Activated CD8-positive, alpha-beta T cell treated with anti-CD3 and anti-CD28 coated beads, Interleukin-2, amount 10 ng/mL, durations not matched to agents 7 days and 5 days (primary cell): ENCODE measurements around the gene ARF1. TPM values are rescaled to one million over a fixed set of nuclear protein-coding genes. Genes with fewer than 3 reads are reported as not detected.

Experiments
- ATAC-seq: fragments of 150-1000 bp; cut with Tn5 transposase; one replicate; pipeline ENCODE4 v1.10.0; 2021; ENCODE audit warnings: moderate library complexity
- CTCF ChIA-PET: fragments of 350-600 bp; sonication (Branson Sonifier 250); formaldehyde crosslinking; loops from one replicate; lab custom pipeline; 2021; ENCODE audit warnings: antibody characterized with exemption; lab: Charles Lee
- POLR2A ChIA-PET: fragments of 350-600 bp; sonication (Branson Sonifier 250); formaldehyde crosslinking; loops from one replicate; lab custom pipeline; 2021; ENCODE audit warnings: antibody characterized with exemption; lab: Charles Lee
- DNase-seq: peaks from one replicate; pipeline ENCODE4 v3.0.0-alpha.2; 2020
- H3K27ac Mint-ChIP-seq: one replicate; pipeline ENCODE4 v1.8.0; 2021; ENCODE audit warnings: mild to moderate bottlenecking, mixed read lengths
- H3K27me3 Mint-ChIP-seq: one replicate; pipeline ENCODE4 v1.8.0; 2021; ENCODE audit warnings: low read depth, mixed read lengths
- H3K36me3 Mint-ChIP-seq: one replicate; pipeline ENCODE4 v1.8.0; 2021; ENCODE audit warnings: low read depth, mixed read lengths
- H3K4me1 Mint-ChIP-seq: one replicate; pipeline ENCODE4 v1.8.0; 2021; ENCODE audit warnings: low read depth, mixed read lengths
- H3K4me3 Mint-ChIP-seq: one replicate; pipeline ENCODE4 v1.8.0; 2021; ENCODE audit warnings: mild to moderate bottlenecking, mixed read lengths
- H3K9me3 Mint-ChIP-seq: one replicate; pipeline ENCODE4 v1.8.0; 2022; ENCODE audit warnings: mixed read lengths; ENCODE audit not compliant: insufficient read depth
- total RNA-seq, 2 experiments: library from RNA; stranded (reverse); gene quantifications; one replicate each; pipeline ENCODE4 v1.2.3, GENCODE V29; 2021

Gene ARF1
- total RNA-seq, 2 experiments from 2014 or later, result 313 to 322 TPM

- DNase-seq (peak; percentile 56), ATAC-seq (peak; percentile 64)
- H3K4me1 Mint-ChIP-seq, result peaks cover 7% of the 10 kb centered on the region
- H3K36me3 Mint-ChIP-seq, result no peaks in the 10 kb centered on the region
- ChIA-PET CTCF (no interaction called here), POLR2A (interaction anchor here (4.1 kb wide), 1 partner anchor 23 kb away, joined by 17 read pairs; the partner anchor contains the start of gene ARF1)
- peaks cover 50% of the 10 kb centered on the region for H3K27me3 Mint-ChIP-seq
- H3K4me3 Mint-ChIP-seq, result no peak overlapping the region
- H3K27ac Mint-ChIP-seq, result no peak overlapping the region
- no peaks in the 10 kb centered on the region for H3K9me3 Mint-ChIP-seq
These were observed 23.4 kb upstream of the ARF1 start for GRCh38 chr1:228058949-228059633.

- H3K9me3 Mint-ChIP-seq, result no peaks in the 10 kb centered on the region
- H3K27me3 Mint-ChIP-seq, result peaks cover 50% of the 10 kb centered on the region
- CTCF ChIA-PET, result no interaction called here
- H3K27ac Mint-ChIP-seq, result no peak overlapping the region
- peak; percentile 70 for ATAC-seq
- POLR2A ChIA-PET, result interaction anchor here (4.1 kb wide), 1 partner anchor 22 kb away, joined by 17 read pairs; the partner anchor contains the start of gene ARF1
- no peaks in the 10 kb centered on the region for H3K36me3 Mint-ChIP-seq
- peak overlapping the region; percentile 55 for H3K4me3 Mint-ChIP-seq
- H3K4me1 Mint-ChIP-seq, result peaks cover 7% of the 10 kb centered on the region
- peak; percentile 73 for DNase-seq
These were observed 22.7 kb upstream of the ARF1 start for GRCh38 chr1:228059634-228060457.

DNA sequence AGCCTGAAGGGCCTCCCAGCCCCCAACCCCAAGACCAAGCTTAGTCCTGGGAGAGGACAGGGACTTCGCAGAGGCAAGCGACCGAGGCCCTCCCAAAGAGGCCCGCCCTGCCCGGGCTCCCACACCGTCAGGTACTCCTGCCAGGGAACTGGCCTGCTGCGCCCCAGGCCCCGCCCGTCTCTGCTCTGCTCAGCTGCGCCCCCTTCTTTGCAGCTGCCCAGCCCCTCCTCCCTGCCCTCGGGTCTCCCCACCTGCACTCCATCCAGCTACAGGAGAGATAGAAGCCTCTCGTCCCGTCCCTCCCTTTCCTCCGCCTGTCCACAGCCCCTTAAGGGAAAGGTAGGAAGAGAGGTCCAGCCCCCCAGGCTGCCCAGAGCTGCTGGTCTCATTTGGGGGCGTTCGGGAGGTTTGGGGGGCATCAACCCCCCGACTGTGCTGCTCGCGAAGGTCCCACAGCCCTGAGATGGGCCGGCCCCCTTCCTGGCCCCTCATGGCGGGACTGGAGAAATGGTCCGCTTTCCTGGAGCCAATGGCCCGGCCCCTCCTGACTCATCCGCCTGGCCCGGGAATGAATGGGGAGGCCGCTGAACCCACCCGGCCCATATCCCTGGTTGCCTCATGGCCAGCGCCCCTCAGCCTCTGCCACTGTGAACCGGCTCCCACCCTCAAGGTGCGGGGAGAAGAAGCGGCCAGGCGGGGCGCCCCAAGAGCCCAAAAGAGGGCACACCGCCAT is 21.9 kb upstream of the ARF1 start:
- POLR2A ChIA-PET, result interaction anchor here (4.1 kb wide), 1 partner anchor 21 kb away, joined by 17 read pairs; the partner anchor contains the start of gene ARF1
- Mint-ChIP-seq H3K9me3 (no peaks in the 10 kb centered on the region), H3K27ac (no peak overlapping the region), H3K4me3 (no peak overlapping the region), H3K4me1 (peaks cover 7% of the 10 kb centered on the region), H3K27me3 (peaks cover 46% of the 10 kb centered on the region), H3K36me3 (no peaks in the 10 kb centered on the region)
- DNase-seq (no peak), ATAC-seq (no peak)
- CTCF ChIA-PET, result no interaction called here

DNA sequence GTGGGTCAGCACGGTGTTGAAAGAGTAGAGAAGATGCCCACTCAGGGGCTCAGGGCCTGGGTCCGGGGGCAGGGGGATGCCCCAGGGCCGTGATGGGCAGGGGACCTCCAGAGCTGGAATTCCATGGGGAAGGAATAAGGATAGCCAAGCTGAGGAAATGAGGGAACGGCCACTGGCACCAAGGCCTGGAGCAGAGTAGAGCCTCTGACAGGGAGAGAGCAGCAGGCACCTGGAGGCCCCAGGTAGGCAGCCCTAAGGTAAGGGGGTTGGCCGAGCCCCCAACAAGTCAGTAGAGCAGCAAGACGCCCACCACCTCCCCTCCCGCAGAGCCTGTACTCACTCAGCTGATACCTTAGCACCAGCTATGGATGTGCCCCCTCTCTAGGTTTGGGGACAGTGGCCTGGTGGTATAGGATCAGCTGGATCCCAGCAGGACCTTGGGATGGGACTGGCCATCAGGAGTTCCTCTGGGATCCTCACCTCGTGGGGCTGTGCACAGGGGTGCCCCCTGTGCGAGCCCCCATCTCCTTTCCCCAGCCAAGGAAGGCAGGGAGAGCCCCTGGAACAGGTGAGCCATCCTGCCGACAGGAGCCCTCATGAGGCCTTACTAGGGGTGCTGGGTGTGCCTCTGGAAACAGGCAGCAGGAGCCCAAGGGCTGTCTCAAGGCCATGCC is 21.0 kb upstream of the ARF1 start:
- Mint-ChIP-seq H3K4me3 (no peak overlapping the region), H3K27ac (no peak overlapping the region), H3K36me3 (no peaks in the 10 kb centered on the region), H3K9me3 (no peaks in the 10 kb centered on the region), H3K4me1 (peaks cover 7% of the 10 kb centered on the region), H3K27me3 (peaks cover 37% of the 10 kb centered on the region)
- ChIA-PET POLR2A (interaction anchor here (4.1 kb wide), 1 partner anchor 20 kb away, joined by 17 read pairs; the partner anchor contains the start of gene ARF1), CTCF (no interaction called here)
- DNase-seq (no peak), ATAC-seq (no peak)

DNA sequence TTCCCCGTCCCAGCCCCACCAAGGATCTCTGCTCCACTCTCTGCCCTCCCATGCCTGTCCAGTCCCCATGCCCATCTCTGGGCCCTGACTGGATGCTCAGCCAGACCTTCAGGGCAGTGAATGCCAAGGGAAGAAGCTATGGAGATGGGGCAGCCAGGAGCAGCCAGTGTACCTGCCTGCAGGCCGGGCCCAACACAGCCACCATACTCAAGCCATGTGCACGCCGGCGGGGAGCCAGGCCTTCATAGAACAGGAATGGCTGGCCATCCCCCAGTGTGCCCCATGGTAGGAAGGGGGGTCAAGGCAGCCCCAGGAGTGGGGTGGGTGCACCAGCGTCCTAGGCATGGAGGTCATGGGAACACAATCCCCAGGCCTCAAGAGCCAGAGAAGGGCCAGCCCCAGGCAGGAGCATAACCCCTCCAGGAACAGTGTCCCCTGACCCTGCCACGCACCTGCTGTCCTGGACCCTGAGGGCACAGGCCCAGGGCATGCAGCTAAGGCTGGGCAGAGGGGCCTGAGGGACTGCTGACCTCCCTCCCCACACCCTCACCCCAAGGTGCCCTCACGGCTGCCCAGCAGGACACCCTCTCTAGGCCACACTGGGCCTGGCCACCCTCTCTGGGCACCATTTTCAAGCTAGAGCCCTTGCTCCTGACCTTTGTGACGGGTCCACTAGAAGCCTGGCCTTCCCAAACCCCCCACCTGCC is 20.3 kb upstream of the ARF1 start:
- Mint-ChIP-seq H3K27me3 (peaks cover 32% of the 10 kb centered on the region), H3K4me1 (peaks cover 7% of the 10 kb centered on the region), H3K27ac (no peak overlapping the region), H3K9me3 (no peaks in the 10 kb centered on the region), H3K36me3 (no peaks in the 10 kb centered on the region), H3K4me3 (no peak overlapping the region)
- CTCF ChIA-PET, result no interaction called here
- no peak for DNase-seq
- POLR2A ChIA-PET, result no interaction called here
- no peak for ATAC-seq

DNA sequence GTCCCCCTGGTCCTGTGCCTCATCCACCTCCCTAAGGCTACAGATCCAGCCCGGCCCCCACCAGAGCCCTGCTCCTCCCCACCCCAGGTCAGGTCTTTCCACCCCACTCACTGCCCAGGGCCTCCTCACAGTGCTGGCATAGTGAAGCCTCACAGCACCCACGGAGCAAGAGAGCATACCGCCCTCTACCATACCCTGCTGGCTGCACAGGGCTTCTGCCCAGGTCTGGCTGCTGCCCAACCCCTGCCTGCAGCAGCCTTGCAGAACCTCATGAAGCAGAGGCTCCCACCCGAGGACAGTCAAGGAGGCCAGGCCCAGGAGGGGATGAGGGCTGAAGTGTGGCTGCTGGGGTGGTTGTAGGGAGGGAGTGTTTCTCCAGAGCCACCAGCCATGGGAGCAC is 19.7 kb upstream of the ARF1 start:
- DNase-seq (no peak), ATAC-seq (no peak)
- ChIA-PET POLR2A (no interaction called here), CTCF (no interaction called here)
- H3K36me3 Mint-ChIP-seq, result no peaks in the 10 kb centered on the region
- H3K27ac Mint-ChIP-seq, result no peak overlapping the region
- H3K4me3 Mint-ChIP-seq, result no peak overlapping the region
- peaks cover 29% of the 10 kb centered on the region for H3K27me3 Mint-ChIP-seq
- no peaks in the 10 kb centered on the region for H3K9me3 Mint-ChIP-seq
- peaks cover 7% of the 10 kb centered on the region for H3K4me1 Mint-ChIP-seq

DNA sequence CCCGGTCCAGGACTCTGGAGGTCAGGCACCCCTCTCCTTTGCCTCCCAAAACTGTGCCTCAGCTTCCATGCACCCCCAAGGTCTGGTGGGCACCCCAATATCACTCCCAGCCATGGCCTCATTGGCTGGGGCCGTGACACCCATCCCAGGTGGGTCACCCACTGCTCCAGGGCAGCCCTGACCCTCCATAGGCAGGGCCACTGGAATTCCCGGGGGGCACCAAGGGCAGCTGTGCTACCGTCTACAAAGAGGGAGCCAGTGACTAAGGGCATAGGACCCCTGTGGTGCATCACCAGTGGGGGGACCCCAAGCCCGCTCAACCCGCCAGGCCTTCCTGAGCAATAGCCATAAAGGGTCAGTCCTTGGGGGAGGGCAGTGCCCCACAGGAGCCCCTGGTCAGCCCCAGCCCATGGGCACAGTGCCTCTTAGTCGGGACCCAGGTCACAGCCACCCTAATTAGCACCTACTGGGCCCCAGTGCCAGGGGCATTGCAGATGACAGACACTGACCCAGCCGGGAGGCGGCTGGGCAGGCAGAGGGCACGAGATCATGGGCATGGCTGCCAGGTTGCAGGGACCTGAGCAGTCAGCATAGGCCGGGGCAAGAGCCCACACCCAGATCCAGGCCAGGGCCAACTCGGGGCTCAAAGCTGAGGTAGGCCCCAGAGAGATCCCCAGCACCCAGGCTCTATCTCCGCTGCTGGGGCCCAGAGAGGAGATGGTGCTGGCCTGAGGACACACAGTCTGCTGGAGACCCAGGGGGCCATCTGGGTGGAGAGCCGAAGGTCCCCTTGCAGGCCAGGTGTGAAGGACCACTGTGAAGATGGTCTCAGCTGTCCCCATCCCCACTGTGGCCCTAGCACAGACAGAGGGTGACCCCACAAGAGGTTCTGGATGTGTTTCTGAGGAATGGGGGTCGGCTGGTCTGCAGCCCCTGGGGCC is 19.0 kb upstream of the ARF1 start:
- POLR2A ChIA-PET, result no interaction called here
- CTCF ChIA-PET, result no interaction called here
- no peak overlapping the region for H3K4me3 Mint-ChIP-seq

GRCh38 chr1:228064296-228064695 is 18.2 kb upstream of the ARF1 start:
- ATAC-seq (no peak), DNase-seq (no peak)
- ChIA-PET POLR2A (no interaction called here), CTCF (no interaction called here)
- Mint-ChIP-seq H3K4me3 (no peak overlapping the region), H3K27ac (no peak overlapping the region), H3K4me1 (peaks cover 7% of the 10 kb centered on the region), H3K36me3 (no peaks in the 10 kb centered on the region), H3K9me3 (no peaks in the 10 kb centered on the region), H3K27me3 (peaks cover 19% of the 10 kb centered on the region)

More for the DNA sequence above, 19.0 kb upstream of the ARF1 start:
- Mint-ChIP-seq H3K36me3 (no peaks in the 10 kb centered on the region), H3K4me1 (peaks cover 7% of the 10 kb centered on the region), H3K27ac (no peak overlapping the region), H3K9me3 (no peaks in the 10 kb centered on the region), H3K27me3 (peaks cover 23% of the 10 kb centered on the region)
- ATAC-seq (no peak), DNase-seq (no peak)

- no peak for ATAC-seq
- ChIA-PET POLR2A (no interaction called here), CTCF (no interaction called here)
- Mint-ChIP-seq H3K36me3 (no peaks in the 10 kb centered on the region), H3K4me3 (no peak overlapping the region), H3K9me3 (no peaks in the 10 kb centered on the region), H3K4me1 (peaks cover 5% of the 10 kb centered on the region), H3K27ac (no peak overlapping the region), H3K27me3 (peaks cover 14% of the 10 kb centered on the region)
- DNase-seq, result no peak
These were observed 17.6 kb upstream of the ARF1 start for GRCh38 chr1:228064741-228065542.
